PC-9 (cell line): ENCODE results near the gene SLC44A1. TPM values are rescaled to one million over a fixed set of nuclear protein-coding genes. Genes with fewer than 3 reads are reported as not detected.

ENCODE experiments used
- BruUV-seq: library from RNA; stranded (reverse); fragments of 400-500 nt; replicated peaks from 2 replicates; lab custom pipeline; 2021; lab: Mats Ljungman, UMichigan
- CTCF ChIA-PET: fragments of 300-600 bp; sonication (Branson Sonifier 250); formaldehyde crosslinking; loops from one replicate; lab custom pipeline; 2022; ENCODE audit warnings: antibody characterized with exemption; lab: Charles Lee
- POLR2A ChIA-PET: fragments of 300-600 bp; sonication (Branson Sonifier 250); formaldehyde crosslinking; loops from one replicate; lab custom pipeline; 2022; ENCODE audit warnings: antibody characterized with exemption; ENCODE audit not compliant: unreplicated experiment; lab: Charles Lee
- DNase-seq, 2 experiments: peaks; one replicate each; pipeline versions ENCODE4 v3.0.0 to v3.0.0-alpha.2; 2015 to 2022; ENCODE audit warnings: mixed read lengths in 1 of 2
- H2AFZ ChIP-seq: fragments of 200-600 bp; sonication (generic); 2 replicates; pipeline ENCODE4 v1.8.1; 2017; ENCODE audit warnings: antibody characterized with exemption
- H3F3A ChIP-seq: fragments of 200-600 bp; sonication (generic); 2 replicates; pipeline ENCODE4 v1.8.1; 2017; ENCODE audit warnings: antibody characterized with exemption, mild to moderate bottlenecking, low read depth; ENCODE audit not compliant: insufficient read depth
- H3K27ac ChIP-seq: fragments of 200-600 bp; sonication (generic); 2 replicates; pipeline ENCODE4 v1.6.1; 2016; ENCODE audit warnings: mixed run types
- H3K27me3 ChIP-seq: fragments of 200-600 bp; sonication (generic); 2 replicates; pipeline ENCODE4 v1.6.1; 2016; ENCODE audit warnings: low read depth, mixed run types; ENCODE audit not compliant: insufficient read depth
- H3K36me3 ChIP-seq: fragments of 200-600 bp; sonication (generic); 2 replicates; pipeline ENCODE4 v1.6.1; 2016; ENCODE audit warnings: low read depth, mixed run types
- H3K4me1 ChIP-seq: fragments of 200-600 bp; sonication (generic); replicated peaks from 2 replicates; pipeline ENCODE4 v1.6.1; 2016; ENCODE audit warnings: mixed run types; ENCODE audit not compliant: insufficient read depth
- H3K4me2 ChIP-seq: fragments of 200-600 bp; sonication (generic); 2 replicates; pipeline ENCODE4 v1.6.1; 2017; ENCODE audit warnings: mixed run types
- H3K4me3 ChIP-seq: fragments of 200-600 bp; sonication (generic); 2 replicates; pipeline ENCODE4 v1.6.1; 2016; ENCODE audit warnings: mixed run types
- H3K79me2 ChIP-seq: fragments of 200-600 bp; sonication (generic); 2 replicates; pipeline ENCODE4 v1.6.1; 2017; ENCODE audit warnings: low read depth, mixed run types
- H3K9me2 ChIP-seq: fragments of 200-600 bp; sonication (generic); 2 replicates; pipeline ENCODE4 v1.8.1; 2017; ENCODE audit warnings: mild to moderate bottlenecking; ENCODE audit not compliant: insufficient read depth
- H3K9me3 ChIP-seq: fragments of 200-600 bp; sonication (generic); 2 replicates; pipeline ENCODE4 v1.8.1; 2016; ENCODE audit warnings: low read depth; ENCODE audit not compliant: insufficient read depth
- H4K20me1 ChIP-seq: fragments of 200-600 bp; sonication (generic); 2 replicates; pipeline ENCODE4 v1.8.1; 2017; ENCODE audit not compliant: insufficient read depth
- EZH2 ChIP-seq: fragments of 200-600 bp; sonication (generic); IDR thresholded peaks from 2 replicates; pipeline ENCODE4 v1.8.0; 2017; ENCODE audit warnings: antibody characterized with exemption, low read depth
- intact Hi-C: fragments of 100-400 bp; cut with micrococcal nuclease; formaldehyde crosslinking; loops from one replicate; pipeline ENCODE4 v1.10.0; 2022; ENCODE audit not compliant: unreplicated experiment
- total RNA-seq: library from RNA; stranded (reverse); gene quantifications from 2 replicates; pipeline ENCODE4 v1.2.3, GENCODE V29; 2021
- TF ChIP-seq, protein P1 (sequence below): fragments of 200-600 bp; sonication (generic); conservative IDR thresholded peaks from 2 replicates; pipeline ENCODE4 v1.6.1; 2017; ENCODE audit warnings: mixed run types, antibody characterized with exemption, mild to moderate bottlenecking, moderate library complexity

SLC44A1 gene
- total RNA-seq, 1 experiment from 2014 or later, result 95.2 TPM

DNA sequence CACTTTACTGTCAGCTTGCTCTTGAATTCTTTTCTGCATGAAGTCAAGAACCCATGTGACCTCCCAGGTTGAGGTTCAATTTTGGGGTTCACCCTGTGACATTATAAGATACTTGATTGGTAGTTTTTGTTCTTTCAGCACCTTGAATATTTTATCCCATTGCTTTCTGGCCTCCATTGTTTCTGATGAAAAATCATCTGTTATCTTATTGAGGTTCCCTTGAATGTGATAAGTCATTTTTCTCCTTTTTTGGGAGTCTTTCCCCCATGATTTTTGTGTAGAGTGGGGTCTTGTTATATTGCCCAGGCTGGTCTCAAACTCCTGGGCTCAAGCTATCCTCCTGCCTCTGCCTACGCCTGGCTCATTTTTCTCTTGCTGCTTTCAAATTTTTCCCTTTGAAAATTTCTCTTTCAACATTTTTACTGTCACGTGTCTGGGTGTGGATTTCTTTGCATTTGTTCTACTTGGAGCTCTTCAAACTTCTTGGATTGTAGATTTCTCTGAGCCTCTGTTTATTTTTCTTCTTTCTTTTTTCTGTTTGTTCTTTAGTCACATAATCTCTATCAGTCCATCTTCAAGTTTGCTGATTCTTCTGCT, 20.8 kb upstream of the SLC44A1 start:
- TF ChIP-seq, protein P1, sequence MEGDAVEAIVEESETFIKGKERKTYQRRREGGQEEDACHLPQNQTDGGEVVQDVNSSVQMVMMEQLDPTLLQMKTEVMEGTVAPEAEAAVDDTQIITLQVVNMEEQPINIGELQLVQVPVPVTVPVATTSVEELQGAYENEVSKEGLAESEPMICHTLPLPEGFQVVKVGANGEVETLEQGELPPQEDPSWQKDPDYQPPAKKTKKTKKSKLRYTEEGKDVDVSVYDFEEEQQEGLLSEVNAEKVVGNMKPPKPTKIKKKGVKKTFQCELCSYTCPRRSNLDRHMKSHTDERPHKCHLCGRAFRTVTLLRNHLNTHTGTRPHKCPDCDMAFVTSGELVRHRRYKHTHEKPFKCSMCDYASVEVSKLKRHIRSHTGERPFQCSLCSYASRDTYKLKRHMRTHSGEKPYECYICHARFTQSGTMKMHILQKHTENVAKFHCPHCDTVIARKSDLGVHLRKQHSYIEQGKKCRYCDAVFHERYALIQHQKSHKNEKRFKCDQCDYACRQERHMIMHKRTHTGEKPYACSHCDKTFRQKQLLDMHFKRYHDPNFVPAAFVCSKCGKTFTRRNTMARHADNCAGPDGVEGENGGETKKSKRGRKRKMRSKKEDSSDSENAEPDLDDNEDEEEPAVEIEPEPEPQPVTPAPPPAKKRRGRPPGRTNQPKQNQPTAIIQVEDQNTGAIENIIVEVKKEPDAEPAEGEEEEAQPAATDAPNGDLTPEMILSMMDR, result no peak
- Histone ChIP-seq H3K4me1 (no peaks in the 10 kb centered on the region), H3K79me2 (no peaks in the 10 kb centered on the region), H3K9me3 (peaks cover 19% of the 10 kb centered on the region), H4K20me1 (no peaks in the 10 kb centered on the region), H3K4me2 (no peak overlapping the region), H3K9me2 (no peaks in the 10 kb centered on the region), H3K27me3 (no peaks in the 10 kb centered on the region), H3K36me3 (no peaks in the 10 kb centered on the region), H2AFZ (no peak overlapping the region), H3F3A (no peaks in the 10 kb centered on the region), H3K27ac (no peak overlapping the region), H3K4me3 (no peak overlapping the region)
- DNase-seq, result no peak
- ChIA-PET POLR2A (interaction anchor here (0.6 kb wide), 1 partner anchor 23 kb away, joined by 8 read pairs; no protein-coding TSS in a partner anchor), CTCF (no interaction called here)
- intact Hi-C loops, result no loop called here
- BruUV-seq, result no TSS peak

- TF ChIP-seq, protein P1, result no peak
- no peak for TF ChIP-seq EZH2
- H3K27ac ChIP-seq, result no peak overlapping the region
- ChIA-PET POLR2A (no interaction called here), CTCF (no interaction called here)
- BruUV-seq, result no TSS peak
- H3F3A ChIP-seq, result no peaks in the 10 kb centered on the region
- no peak overlapping the region for H3K4me2 ChIP-seq
- no peaks in the 10 kb centered on the region for H3K9me2 ChIP-seq
- H4K20me1 ChIP-seq, result no peaks in the 10 kb centered on the region
- H3K36me3 ChIP-seq, result no peaks in the 10 kb centered on the region
- peaks cover 19% of the 10 kb centered on the region for H3K9me3 ChIP-seq
- DNase-seq, result no peak
- intact Hi-C loops, result no loop called here
- H3K4me1 ChIP-seq, result no peaks in the 10 kb centered on the region
- no peaks in the 10 kb centered on the region for H3K79me2 ChIP-seq
- no peak overlapping the region for H2AFZ ChIP-seq
- H3K27me3 ChIP-seq, result no peaks in the 10 kb centered on the region
- no peak overlapping the region for H3K4me3 ChIP-seq
These were observed 18.4 kb upstream of the SLC44A1 start for GRCh38 chr9:105226055-105226454.

- intact Hi-C loops, result no loop called here
- TF ChIP-seq, protein P1, result no peak
- no peak for TF ChIP-seq EZH2
- H2AFZ ChIP-seq, result no peak overlapping the region
- H3K4me1 ChIP-seq, result no peaks in the 10 kb centered on the region
- H3F3A ChIP-seq, result peaks cover 3% of the 10 kb centered on the region; the same call in 1 of the 2 replicates
- no peaks in the 10 kb centered on the region for H3K9me3 ChIP-seq
- no peaks in the 10 kb centered on the region for H4K20me1 ChIP-seq
- H3K9me2 ChIP-seq, result no peaks in the 10 kb centered on the region
- H3K4me3 ChIP-seq, result no peak overlapping the region
- H3K27ac ChIP-seq, result no peak overlapping the region
- H3K36me3 ChIP-seq, result no peaks in the 10 kb centered on the region
- DNase-seq, result no peak
- H3K4me2 ChIP-seq, result no peak overlapping the region
- no peaks in the 10 kb centered on the region for H3K27me3 ChIP-seq
- POLR2A ChIA-PET, result no interaction called here
- no peaks in the 10 kb centered on the region for H3K79me2 ChIP-seq
- CTCF ChIA-PET, result no interaction called here
- BruUV-seq, result no TSS peak
These were observed 12.2 kb upstream of the SLC44A1 start for GRCh38 chr9:105232207-105232606.
